HS-5 (cell line): ENCODE results near the gene OR1I1.

Experiments used
- DNase-seq: peaks from one replicate; pipeline ENCODE4 v3.0.0-alpha.2; 2012; ENCODE audit warnings: low read depth

OR1I1 gene

DNA sequence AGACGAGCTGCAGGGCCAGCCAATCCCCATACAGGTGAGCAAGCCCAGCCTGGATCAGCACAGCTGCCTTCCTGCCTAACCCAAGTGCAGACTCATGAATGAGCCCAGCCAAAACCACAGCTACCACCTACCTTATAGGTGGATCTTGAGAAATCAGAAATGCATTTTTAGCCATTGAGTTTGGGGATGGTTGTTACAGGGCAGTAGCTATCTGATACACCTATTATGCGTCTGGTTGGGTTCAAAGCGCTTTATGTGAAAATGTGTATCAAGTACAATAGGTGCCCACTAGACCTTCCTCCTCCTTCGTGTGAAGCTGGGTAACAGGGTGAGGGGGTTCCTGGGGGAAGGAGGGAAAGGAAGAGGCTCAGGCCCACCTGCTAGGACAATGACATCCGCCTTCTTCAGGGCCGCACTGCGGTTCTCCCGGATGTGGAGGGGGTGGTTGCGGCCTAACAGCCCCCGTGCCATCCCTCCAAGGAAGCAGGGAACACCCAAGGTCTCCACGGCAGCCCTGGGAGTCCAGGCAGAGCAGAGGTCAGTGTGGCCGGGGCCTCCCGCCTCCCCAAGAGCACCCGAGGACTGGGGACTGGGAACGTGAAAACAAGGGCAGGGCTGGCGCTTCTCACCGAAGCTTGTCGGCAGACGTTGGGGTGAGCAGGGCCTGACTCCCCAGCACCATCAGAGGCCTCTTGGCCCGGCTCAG lies 36.9 kb downstream of the OR1I1 start:
- DNase-seq: no peak

DNA sequence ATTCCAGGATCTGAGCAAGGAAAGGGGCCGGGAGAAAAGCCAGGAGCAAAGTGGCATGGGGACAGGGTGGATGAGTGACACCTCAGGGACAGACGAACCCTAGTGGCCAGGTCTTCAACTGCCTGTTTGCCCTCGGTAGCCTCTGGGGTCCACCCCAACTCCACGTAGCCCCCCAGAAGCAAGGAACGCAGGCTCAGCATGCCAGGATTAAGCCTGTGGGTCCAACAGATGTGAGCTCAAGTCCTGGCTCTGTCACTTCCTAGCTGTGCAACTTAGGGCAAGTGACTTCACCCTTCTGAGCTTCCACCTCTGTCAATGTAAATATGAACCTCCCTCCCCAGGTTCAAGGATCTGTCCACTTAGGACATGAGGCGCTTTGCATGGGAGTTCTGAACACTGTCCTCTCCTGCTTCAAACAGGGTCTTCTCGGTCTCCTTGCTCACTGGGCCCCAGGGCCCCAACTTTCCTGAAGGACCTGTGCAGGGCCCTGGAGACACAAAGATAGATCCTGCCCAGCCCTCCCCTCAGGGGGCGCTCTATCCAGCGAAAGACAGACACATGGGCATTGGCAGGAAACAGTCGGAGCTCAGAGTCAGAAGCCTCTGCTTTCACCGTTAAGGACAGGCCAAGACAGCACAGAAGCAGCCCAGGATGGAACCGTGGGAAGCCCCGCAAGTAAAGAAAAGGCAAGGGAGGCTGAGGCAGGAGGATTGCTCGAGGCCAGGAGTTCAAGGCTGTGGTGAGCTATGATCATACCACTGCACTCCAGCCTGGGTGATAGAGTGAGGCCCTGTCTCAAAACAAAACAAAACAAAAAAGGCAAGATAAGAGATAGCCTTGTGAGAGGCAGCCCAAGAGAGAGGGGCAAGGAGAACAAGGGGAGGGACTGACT lies 38.4 kb downstream of the OR1I1 start:
- no peak for DNase-seq

DNA sequence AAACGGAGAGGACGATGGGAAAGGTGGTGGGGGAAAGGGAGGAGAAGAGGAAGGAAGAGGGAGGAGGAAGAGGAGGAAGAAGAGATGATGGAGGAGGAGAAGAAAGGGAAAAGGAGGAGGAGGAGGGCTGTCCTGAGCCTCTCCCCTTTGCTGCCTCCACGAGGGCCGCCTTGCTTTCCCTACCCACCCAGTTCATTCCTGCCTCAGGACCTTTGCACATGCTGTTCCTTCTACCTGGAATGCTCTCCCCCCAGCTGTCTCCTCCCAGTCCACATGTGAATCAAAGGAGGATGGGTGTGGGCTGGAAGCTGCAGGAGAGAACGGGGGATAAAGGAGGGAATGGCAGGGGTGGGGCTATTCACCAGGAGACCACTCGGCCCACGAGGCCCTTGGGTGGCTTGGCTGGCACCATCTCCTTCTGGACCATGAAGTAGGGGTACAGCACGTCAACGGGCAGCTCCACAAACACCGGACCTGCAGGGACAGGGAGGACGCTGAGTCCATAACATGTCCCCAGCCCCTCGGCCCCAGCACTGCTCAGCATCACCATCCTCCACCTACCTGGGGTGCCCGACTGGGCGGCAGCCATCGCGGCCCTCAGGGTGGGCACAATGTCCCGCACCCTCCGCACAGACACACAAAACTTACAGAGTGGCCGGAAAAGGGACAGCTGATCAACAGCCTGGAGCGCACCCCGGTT lies 40.5 kb downstream of the OR1I1 start:
- DNase-seq: no peak

DNA sequence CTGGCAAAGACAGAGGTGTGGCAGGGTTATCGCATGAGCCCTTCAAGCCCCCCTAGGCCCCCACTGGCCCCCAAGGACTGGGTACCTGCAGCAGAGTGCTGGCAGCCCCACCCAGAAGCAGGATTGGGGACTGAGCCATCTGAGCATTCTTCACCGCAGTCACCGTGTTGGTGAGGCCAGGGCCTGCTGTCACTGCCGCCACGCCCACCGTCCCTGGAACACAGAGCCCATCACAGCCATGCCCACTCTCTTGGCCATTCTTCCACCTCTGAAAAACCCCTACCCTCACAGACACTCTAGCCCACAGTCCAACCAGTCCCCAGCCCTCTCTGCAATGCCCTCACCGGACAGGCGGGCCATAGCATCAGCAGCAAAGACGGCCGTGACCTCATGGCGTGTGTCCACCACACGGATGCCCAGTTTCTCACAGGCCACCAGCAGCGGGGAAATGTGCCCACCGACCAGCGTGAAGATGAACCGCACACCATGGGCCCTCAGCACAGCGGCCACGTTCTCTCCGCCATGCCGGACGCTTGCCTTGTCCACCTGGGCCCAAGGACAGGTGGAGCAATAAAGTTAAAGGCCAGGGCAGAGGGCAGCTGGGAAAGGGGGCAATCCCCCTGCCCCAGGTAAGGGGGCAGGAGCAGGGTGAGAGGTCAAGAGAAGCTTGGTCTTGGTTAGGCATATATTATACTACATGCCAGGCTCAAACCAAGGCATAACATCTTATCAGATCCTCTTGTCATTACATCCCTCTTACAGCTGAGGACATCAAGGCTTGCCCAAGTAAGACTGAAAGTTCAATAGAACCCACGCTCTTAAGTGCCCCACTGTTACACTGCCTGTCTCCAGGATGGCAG lies 41.2 kb downstream of the OR1I1 start:
- no peak for DNase-seq

DNA sequence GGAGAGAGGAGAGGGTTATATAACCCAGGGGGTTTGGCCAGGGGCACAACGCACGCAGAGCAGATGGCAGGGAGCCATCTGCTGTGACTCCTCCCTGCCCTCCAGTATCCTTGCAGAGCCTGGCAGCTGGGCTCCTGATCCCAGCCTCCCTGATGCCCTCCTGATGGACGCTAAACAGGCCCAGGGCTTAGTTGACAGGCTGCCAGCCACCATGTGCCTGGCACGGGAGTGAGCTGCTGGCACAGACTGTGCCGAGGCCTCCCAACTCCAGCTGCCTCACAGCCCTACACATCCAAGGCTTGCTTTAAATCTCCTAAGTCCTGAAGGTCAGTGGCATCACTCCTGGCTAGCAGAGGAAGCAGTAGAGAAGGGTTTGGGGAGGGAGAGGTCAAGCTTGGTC lies 41.9 kb downstream of the OR1I1 start:
- no peak for DNase-seq

DNA sequence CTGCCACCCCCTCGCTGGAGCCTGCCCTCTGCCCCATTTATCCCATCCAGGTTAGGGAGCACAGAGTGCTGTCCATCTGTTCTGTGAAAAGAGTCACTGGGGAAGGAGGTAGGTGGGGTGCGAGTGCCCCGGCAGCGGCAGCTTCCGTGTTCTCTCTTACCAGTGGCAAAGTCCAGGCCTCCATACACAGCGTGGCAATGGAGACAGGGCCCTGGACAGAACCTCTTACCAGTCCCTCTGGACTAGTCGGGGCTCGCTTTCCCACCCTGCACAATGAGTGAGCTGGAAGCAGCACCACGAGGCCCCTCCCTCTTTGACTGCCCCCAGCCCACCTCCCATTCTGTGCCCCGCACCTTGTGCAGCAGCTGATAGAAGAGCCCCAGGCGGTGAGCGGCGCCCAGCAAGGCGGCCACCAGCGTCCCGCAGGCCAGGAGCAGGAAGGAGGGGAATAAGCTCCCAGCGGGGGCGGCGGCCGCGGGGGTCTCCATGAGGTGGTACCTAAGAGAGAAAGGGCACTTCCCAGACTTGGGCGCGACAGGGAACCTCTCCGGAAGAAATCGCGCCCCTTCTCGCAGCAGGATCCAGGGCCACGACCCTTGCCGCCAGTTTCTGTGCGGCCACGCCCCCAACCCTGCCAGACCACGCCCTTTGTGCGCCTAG lies 42.7 kb downstream of the OR1I1 start:
- no peak for DNase-seq

DNA sequence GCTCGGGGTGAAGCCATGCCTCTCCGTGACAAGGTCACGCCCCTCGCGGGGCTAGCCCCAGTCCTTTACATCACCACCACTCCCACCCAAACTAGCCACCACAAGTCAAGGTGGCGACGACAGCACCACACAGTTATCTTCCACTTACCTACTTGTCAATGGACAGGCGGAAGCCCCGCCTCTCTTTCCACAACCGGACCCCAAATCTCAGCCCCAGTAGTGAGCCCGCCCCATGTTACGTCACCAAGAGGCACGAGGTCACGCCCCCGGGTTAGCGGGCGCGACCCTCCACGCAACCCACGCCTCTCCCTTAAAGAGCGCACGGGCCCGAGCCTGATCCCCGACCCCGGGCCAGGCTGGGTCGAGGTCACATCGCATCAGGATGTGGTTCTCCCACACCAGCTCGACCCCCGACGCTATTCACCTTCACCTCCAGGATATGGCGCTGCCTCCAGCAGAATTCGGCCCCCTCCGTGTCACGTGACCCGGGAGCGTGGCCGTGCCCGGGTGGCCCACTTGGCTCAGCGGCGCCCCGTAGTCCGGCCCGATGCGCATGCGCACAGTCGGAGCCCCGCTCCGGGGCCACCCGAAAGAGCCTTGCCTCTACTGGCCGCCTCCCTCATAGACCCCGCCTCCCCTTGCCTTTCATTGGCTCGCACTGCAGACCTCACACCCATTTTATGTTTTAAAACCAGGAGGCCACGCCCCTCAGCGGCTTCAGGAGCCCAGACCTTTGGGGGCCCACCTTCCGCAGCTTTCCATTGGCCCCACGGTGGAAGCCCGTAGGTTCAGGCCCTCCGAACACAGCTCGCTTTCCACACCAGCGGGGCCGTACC lies 43.4 kb downstream of the OR1I1 start:
- DNase-seq: peak; percentile 96

DNA sequence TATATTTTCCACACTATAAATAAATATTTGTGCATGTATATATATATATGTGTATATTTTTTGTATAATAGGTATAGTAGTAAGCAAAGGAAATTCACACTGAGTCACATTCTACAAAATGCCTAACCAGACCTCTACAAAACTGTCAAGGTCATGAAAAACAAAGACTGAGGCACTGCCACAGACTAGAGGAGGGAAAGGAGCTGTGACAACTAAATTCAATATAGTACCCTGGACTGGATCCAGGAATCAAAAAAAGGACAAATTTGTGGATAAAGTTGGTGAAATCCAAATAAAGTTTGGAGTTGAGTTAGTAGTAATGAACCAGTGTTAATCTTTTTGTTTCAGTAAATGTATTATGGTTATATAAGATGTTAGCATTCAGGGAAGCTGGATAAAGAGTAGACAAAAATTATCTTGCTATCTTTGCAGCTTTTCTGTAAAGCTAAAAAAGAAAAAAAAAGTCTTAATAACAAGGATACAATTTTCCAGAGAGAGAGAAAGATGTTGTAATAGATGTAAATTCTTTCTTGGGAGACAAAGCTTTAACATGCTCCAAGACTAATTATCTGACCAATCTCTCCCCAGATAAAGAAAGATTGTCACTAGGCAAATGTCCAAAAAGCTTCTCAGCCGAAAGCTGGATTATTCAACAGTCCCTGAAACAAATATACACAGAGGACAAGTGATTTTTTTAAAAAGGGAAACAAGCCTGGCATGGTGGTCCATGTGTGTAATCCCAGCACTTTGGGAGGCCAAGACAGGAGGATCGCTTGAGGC lies 44.3 kb downstream of the OR1I1 start:
- no peak for DNase-seq

DNA sequence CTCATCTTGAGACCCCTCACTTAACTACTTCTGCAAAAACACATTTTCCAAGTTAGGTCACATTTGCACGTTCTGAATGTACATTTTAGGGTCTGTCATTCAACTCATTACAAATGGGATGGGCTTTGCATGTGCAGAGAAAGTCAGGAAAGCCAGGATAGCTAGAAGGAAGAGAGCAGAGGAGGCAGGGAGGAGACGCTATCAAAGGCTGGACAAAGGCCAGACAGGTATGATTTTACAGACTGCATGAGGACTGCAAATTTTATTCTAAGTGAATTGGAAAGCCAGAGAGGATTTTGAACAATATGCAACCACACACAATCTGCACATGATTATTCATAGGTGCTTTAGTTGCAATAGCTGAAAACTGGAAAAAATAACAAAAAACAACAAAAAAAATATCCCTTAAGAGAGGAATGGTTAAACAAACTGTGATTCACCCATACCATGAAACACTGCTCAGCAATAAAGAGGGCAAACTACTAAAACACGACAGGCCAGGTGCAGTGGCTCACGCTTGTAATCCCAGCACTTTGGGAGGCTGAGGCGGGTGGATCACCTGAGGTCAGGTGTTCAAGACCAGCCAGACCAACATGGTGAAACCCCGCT lies 46.3 kb downstream of the OR1I1 start:
- no peak for DNase-seq

DNA sequence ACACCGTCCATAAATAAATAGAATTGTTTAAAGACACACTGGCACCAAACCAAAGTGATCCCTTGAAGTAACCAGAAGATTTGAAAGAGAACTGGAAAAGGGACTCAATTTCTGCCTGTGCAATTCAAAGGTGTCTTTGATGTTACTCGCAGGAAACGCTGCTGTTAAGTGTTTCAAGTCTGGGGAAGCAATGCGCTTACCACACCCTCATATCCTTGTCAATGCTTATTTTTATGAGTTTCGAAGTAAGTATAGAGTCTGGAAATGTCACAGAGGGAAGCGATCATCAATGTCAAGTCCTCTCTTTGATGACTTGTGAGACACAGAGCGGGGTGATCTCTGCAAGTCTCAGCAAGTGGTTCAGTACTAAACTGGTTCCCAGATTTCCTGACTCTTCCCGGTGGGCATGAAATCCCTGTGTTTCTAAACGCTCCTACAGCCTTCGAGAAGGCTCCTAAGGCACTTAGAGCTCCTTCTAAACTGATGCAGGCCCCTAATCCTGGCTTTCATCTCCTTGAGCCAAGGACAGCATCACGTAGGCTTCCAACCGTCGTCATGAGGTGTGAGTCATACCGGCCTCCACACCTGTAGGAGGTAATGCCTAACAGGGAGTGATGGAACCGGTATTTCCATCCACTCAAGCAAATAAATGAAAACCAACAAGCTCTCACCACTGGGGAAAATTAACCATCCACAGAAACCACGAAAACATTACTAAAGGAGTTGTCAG lies 48.0 kb downstream of the OR1I1 start:
- DNase-seq: no peak

DNA sequence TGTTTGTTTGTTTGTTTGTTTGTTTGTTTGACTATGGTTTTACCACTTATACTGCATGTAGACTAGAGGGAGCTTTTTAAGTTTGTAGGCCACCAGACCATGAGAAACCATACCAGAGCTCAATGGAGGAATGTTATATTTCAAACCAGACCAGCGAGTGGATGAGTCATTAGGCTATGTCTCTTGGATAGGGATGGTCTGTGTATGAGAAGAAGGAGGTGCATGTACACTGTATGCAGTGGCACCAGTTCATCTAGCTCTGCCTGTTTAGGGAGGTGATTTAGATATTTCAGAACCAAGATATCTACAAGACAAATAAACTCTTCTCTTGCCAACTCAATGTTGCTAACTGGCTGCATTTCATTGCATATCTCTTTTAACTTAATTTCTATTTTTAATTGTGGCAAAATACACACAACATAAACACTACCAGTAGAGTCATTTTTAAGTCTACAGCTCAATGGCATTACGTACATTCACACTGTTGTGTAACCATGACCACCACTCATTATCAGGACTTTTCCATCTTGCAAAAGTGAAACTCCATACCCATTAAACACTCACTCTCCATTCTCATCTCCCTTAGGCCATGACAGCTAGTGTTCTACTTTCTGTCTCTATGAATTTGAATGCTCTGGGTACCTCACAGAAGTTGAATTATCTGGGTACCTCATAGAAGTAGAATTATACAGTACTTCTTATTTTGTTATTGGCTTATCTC lies 54.4 kb downstream of the OR1I1 start:
- DNase-seq: no peak

DNA sequence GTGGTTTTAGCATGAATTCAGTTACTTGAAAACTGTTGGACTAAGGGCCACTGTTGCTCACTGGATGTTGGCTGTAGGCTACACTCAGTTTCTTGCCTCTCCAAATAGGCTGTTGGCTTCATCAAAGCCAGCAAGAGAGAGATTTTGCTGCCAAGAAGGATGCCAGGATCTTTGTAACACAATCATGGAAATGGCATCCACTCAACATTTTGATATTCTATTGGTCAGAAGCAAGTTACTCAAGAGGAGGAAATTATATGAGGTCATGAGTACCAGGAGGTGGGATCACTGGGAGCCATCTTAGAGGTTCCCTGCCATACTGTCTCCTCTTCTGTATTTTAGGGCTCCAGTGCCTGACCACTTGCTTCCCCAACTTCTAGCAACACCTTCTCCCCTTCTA lies 55.8 kb downstream of the OR1I1 start:
- no peak for DNase-seq

DNA sequence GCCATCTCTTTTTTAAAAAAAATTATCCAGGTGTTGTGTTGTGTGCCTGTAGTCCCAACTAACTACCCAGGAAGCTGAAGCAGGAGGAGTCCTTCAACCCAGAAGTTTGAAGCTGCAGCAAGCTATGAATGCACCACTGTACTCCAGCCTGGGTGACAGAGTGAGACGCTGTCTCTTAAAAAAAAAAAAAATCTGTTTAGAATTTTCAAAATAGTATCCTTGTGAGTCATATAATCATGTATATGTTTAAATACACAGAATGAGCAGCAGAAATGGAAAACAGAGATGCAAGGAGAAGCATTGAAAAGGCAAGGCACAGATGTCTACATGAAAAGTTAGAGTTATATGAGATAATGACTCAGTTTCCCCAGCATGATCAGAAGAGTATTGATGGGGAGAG lies 56.4 kb downstream of the OR1I1 start:
- DNase-seq: no peak

DNA sequence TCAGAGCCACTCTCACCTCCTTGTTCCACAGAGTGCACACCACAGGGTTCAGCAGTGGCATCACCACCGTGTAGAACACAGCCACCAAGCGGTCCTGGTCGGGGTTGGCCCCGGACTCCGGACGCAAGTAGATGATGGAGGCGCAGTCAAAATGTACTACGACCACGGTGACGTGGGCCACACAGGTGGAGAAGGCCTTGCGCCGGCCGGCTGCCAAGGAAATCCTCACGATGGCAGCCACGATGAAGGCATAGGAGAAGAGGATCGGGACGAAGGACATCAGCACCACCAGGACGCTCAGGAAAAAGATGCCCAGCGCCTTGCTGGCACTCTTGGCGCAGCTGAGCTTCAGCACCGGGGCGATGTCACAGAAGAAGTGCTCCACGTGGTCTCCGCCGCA lies 59.1 kb downstream of the OR1I1 start:
- no peak for DNase-seq

DNA sequence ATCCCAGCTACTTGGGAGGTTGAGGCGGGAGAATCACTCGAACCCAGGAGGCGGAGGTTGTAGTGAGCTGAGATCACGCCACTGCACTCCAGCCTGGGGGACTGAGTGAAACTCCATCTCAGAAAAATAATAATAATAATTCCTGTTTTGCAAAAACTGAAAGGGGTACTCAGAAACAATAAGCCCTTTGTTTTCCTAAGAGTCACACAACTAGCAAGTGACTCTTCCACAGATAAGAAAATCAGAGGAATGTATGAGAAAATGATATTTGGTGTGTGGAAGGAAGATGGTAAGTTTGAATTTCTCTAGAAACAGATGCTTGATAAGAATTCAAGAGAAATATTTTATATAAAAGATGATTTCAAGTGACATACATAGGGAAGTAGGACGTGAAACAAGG lies 60.3 kb downstream of the OR1I1 start:
- no peak for DNase-seq
